PFSK-1 (cell line): ENCODE data around the gene CNTNAP2.

Experiments used
- POLR2AphosphoS5 ChIP-seq: IDR thresholded peaks from 2 replicates; pipeline ENCODE4 v1.6.1; 2012; ENCODE audit warnings: low read depth, mild to moderate bottlenecking, control low read depth, low read length, moderate library complexity
- SIN3A ChIP-seq: IDR thresholded peaks from 2 replicates; pipeline ENCODE4 v1.6.1; 2012; ENCODE audit warnings: mild to moderate bottlenecking, low read length, moderate library complexity, borderline replicate concordance; ENCODE audit not compliant: insufficient read depth
- TAF1 ChIP-seq: IDR thresholded peaks from 2 replicates; pipeline ENCODE4 v1.6.1; 2012; ENCODE audit warnings: low read length, control low read depth, borderline replicate concordance; ENCODE audit not compliant: insufficient read depth

GRCh38 chr7:146112755-146113154 is 3.8 kb upstream of the CNTNAP2 start:
- TF ChIP-seq SIN3A (no peak), POLR2AphosphoS5 (no peak), TAF1 (no peak)
